Lower lobe of right lung (tissue), 2 donors: ENCODE data around the gene ZNF697. TPM values are rescaled to one million over a fixed set of nuclear protein-coding genes. Genes with fewer than 3 reads are reported as not detected.

Source experiments
- ATAC-seq, 2 donors: fragments of 200-7000 bp; cut with Tn5 transposase; one replicate each; pipeline ENCODE4 v1.9.1; 2020 to 2022; ENCODE audit warnings: mild to moderate bottlenecking in 2 of 2, moderate library complexity in 2 of 2
- DNase-seq: peaks from one replicate; pipeline ENCODE4 v3.0.0-alpha.2; 2020
- H3K27ac ChIP-seq: fragments of 200-600 bp; one replicate; pipeline ENCODE4 v1.8.0; 2022
- H3K27me3 ChIP-seq: fragments of 200-600 bp; one replicate; pipeline ENCODE4 v1.8.0; 2022; ENCODE audit warnings: low read depth
- H3K36me3 ChIP-seq: fragments of 200-600 bp; one replicate; pipeline ENCODE4 v1.8.0; 2022; ENCODE audit warnings: mild to moderate bottlenecking
- H3K4me1 ChIP-seq: fragments of 200-600 bp; one replicate; pipeline ENCODE4 v1.8.0; 2022
- H3K4me3 ChIP-seq: fragments of 200-600 bp; one replicate; pipeline ENCODE4 v1.8.0; 2022; ENCODE audit warnings: mild to moderate bottlenecking
- H3K9me3 ChIP-seq: fragments of 200-600 bp; one replicate; pipeline ENCODE4 v1.8.0; 2022
- CTCF ChIP-seq: fragments of 200-600 bp; IDR thresholded peaks from one replicate; pipeline ENCODE4 v1.8.0; 2022; ENCODE audit warnings: antibody characterized with exemption, mild to moderate bottlenecking
- intact Hi-C: fragments of 100-400 bp; cut with DNase I; formaldehyde crosslinking; loops from one replicate; pipeline ENCODE4 v1.11.0; 2022
- total RNA-seq: library from RNA; stranded (reverse); fragmentation: NEBNext Ultra II Directional; extraction: Animal tissue kit (Norgen Biotek cat#: 25700); gene quantifications from one replicate; pipeline ENCODE4 v1.2.1, GENCODE V29; 2021
- donor health status: DM: no; HTN: yes; CAD: no; lungs with severe emphysema.

Gene ZNF697
- total RNA-seq, 1 donor from 2014 or later = 8.7 TPM

- H3K36me3 ChIP-seq = no peaks in the 10 kb centered on the region
- no peak overlapping the region for H3K27ac ChIP-seq
- TF ChIP-seq CTCF = no peak
- no peaks in the 10 kb centered on the region for H3K27me3 ChIP-seq
- intact Hi-C loops = no loop called here
- H3K4me1 ChIP-seq = peaks cover 5% of the 10 kb centered on the region
- no peaks in the 10 kb centered on the region for H3K9me3 ChIP-seq
- ATAC-seq (no peak), DNase-seq (no peak)
- H3K4me3 ChIP-seq = no peak overlapping the region
These were observed 31.2 kb upstream of the ZNF697 start for GRCh38 chr1:119679223-119679622.

- DNase-seq = no peak
- H3K27ac ChIP-seq = peak overlapping the region; percentile 43
- intact Hi-C loops = no loop called here
- H3K9me3 ChIP-seq = no peaks in the 10 kb centered on the region
- no peak for TF ChIP-seq CTCF
- H3K27me3 ChIP-seq = no peaks in the 10 kb centered on the region
- peak; percentile 45 to 52 for ATAC-seq
- H3K4me3 ChIP-seq = no peak overlapping the region
- H3K36me3 ChIP-seq = no peaks in the 10 kb centered on the region
- H3K4me1 ChIP-seq = peaks cover 5% of the 10 kb centered on the region
These were observed 28.6 kb upstream of the ZNF697 start for GRCh38 chr1:119676571-119677206.

GRCh38 chr1:119675349-119676345 lies 27.6 kb upstream of the ZNF697 start:
- peak; percentile 87 for TF ChIP-seq CTCF
- ATAC-seq = peak; percentile 88 to 91
- peak overlapping the region; percentile 43 for H3K27ac ChIP-seq
- no peaks in the 10 kb centered on the region for H3K36me3 ChIP-seq
- no peaks in the 10 kb centered on the region for H3K9me3 ChIP-seq
- DNase-seq = peak; percentile 60
- peaks cover 5% of the 10 kb centered on the region for H3K4me1 ChIP-seq
- no peaks in the 10 kb centered on the region for H3K27me3 ChIP-seq
- peak overlapping the region; percentile 44 for H3K4me3 ChIP-seq
- intact Hi-C loops = no loop called here

- intact Hi-C loops = no loop called here
- ATAC-seq (peak in 1 of 2 donors; percentile 93), DNase-seq (no peak)
- H3K27me3 ChIP-seq = no peaks in the 10 kb centered on the region
- no peak for TF ChIP-seq CTCF
- peaks cover 5% of the 10 kb centered on the region for H3K4me1 ChIP-seq
- peak overlapping the region; percentile 44 for H3K4me3 ChIP-seq
- H3K36me3 ChIP-seq = no peaks in the 10 kb centered on the region
- H3K9me3 ChIP-seq = no peaks in the 10 kb centered on the region
- H3K27ac ChIP-seq = no peak overlapping the region
These were observed 26.8 kb upstream of the ZNF697 start for GRCh38 chr1:119674835-119675289.

- no peaks in the 10 kb centered on the region for H3K9me3 ChIP-seq
- peaks cover 5% of the 10 kb centered on the region for H3K4me1 ChIP-seq
- ATAC-seq = no peak
- DNase-seq = no peak
- H3K27me3 ChIP-seq = no peaks in the 10 kb centered on the region
- no peak for TF ChIP-seq CTCF
- intact Hi-C loops = no loop called here
- H3K27ac ChIP-seq = no peak overlapping the region
- H3K4me3 ChIP-seq = no peak overlapping the region
- no peaks in the 10 kb centered on the region for H3K36me3 ChIP-seq
These were observed 26.1 kb upstream of the ZNF697 start for GRCh38 chr1:119674111-119674526.
